Measurements from ENCODE around the gene HDAC7.

Gene HDAC7

DNA sequence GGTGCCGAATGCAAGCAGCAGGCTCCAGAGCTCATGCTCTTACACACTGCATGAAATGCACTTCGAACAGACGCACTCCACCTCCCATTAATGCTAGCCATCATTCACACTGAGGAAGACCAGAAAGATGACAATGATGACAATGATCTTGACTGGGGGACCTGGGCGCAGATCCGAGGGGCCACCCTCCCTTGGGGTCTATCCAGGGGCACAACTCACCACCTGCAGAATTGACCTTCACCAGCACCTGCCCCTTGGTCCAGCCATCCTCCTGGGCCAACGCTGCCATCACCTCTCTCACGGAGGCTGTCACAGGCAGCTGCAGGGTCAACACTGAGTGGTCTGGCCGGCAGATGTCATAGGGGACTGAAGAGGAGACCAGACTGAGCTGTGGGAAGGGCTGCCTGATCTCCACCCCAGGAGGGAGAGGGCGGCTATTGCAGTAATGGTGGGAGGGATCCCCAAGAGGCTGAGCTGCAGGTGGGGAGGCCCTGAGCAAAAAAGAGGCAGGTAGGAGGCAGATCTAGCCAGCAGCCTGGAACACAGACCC, 76.3 kb downstream of the HDAC7 start:
- no peak for DNase-seq

- DNase-seq: peak in 1 of 2 experiments; percentile 30
These were observed 77.4 kb downstream of the HDAC7 start for GRCh38 chr12:47742253-47742825.

- peak in 1 of 2 experiments; percentile 54 for DNase-seq
These were observed 78.4 kb downstream of the HDAC7 start for GRCh38 chr12:47741340-47741703.

DNA sequence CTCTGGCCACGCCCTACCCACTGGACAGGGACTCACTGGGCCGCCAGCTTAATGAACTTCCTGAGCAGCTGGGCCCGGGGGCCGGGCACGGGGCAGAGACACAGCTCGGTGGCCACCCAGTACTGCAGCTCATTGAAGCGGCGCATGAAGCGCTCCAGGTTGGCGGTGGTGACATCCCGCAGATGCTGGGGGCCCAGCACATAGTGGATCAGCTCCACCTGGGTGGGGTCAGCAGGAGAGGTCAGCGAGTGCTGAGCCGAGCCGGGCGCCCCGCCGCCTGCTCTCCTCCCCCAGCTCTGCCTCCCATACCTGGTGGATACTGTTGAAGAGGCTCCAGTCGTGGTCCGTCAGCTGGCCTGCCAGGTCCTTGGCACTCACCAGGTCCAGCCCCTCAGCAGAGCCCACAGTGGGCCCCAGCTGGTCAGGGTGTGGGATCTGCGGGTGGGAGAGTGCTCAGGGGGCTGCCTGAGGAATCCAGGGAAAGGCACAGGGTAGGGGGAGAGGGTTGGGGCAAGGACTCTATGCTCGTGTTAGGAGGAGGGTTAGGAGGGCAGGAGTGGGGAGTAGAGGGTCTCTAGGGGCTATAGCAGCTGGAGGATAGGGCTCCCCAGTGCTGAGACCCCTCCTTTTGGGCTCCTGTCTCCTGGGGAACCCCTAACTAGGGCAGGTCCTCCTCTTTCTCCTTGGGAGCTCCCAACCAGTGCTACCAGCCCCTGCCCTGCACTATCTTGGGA, 78.9 kb downstream of the HDAC7 start:
- no peak for DNase-seq

DNA sequence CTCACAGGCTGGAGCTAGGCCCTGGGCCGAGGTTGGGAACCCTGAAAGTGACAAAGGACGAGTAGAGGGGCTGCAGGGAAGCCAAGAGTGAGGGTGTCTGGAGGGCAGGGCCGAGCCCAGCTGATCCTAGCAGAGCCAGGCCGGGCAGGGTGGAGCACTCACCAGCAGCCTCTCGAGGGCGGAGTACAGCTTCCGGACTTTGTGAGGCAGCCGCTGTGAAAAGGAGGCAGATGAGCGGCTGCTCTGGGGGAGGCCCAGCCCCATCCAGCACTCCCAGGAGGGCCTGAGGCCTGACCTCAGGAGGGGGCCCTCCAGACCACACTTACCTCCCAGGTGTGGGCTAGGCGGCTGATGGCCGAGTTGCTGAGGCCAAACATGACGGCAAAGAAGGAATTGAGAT, 79.7 kb downstream of the HDAC7 start:
- DNase-seq: no peak

- no peak for DNase-seq
These were observed 80.4 kb downstream of the HDAC7 start for GRCh38 chr12:47739297-47739696.

DNA sequence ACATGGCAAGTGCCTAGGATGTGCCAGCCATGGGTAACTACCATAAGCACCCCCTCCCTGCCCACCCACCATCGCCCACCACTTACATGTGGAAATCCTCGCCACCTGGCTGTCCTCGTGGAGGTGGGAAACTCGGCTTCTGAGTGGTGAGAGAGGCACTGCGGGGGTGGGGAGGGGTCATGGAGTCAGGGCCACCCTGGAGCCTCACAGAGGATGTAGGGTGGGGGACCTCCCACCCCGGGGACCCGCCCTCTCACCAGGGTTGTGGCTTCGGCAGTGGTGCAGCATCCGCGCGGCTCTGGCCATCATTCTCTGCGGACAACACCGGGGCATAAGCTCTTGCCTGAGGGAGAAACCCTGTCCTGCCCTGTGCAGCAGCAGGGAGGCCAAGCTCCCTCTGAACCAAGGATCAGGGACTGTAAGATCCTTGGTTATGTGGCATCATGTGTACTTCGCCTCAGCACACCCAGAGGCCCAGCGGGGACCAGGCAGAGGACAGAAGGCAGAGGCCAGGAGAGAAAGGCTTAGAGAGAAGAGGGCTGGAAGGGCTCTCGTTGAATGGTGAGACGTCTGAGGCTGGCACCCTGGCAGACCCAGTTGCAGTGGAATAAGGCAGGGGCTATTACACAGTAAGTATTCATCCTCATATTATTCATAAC, 81.6 kb downstream of the HDAC7 start:
- no peak for DNase-seq

GRCh38 chr12:47736877-47737676, 82.6 kb downstream of the HDAC7 start:
- no peak for DNase-seq

DNA sequence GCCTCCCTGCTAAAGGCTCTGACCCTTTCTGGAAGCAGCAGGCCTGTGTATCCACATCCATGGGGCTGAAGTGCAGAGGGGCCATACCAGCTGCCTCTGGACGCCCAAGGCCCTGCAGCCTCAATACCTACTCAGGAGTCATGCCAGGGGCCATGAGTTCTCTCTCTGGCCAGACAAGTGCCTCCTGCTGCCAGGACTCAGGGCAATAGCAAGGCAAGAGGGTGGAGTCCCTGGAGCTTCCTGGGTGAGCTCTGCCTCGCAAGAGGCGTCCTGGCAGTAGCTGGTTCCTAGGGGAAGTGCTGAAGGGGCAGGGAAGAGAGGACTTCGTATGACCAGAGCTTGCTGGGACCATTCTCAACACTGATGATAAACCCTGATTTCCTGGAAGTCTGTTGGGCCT, 83.5 kb downstream of the HDAC7 start:
- no peak for DNase-seq

DNA sequence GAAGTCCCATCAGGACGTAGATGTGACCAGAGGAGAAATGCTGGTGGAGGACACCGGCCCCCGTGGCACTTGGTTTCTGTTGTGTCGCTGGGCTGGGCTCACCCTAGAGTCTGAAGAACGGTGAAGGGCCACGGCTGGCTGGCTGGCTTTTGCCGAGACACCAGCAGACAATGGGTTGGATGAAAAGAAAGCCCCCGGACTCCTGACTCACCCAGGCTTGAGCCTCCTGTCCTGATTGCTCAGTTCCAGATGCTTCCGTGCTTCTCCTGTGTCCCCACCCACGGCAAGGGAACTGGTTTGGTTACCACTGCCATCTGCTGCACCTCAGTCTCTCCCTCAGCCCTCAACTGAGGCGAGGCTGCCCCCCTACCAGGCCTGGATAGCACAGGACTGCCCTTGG, 84.1 kb downstream of the HDAC7 start:
- DNase-seq: no peak

DNA sequence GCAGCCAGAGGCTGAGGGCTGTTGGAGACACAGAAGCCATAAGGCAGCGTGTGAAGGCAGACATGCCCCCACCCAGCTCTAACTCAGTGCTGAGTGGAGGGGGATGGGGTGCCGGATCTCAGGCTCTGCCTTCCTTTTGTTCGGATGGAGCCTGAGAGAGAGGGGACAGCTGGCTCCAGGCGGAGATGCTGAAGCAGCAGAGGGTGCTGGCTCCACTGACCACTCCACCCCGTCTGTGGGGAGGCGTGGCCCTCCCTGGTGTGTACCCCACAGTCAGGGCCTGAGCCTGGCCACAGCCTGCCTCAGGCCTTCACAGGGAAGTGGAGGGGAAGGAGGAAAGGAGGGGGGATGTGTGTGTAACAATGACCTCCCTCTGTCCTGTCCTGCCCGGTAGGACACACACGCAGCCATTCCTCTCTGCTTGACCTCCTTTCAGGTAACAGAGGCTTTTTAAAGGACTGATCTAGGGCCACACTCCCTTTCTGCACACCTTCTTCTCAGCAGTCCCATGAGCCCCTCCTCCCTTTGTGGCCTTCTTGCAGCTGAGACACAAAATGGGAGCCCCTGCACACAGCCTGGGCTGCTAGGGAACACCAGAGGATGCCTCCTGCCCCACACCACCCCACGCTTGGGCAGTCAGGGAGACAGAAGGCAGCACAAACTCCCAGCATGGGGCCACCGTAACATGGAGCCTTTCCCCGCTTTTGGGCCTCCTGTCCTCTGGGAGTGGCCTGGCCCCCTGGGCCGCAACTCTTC, 84.8 kb downstream of the HDAC7 start:
- DNase-seq: no peak

- no peak for DNase-seq
These were observed 86.6 kb downstream of the HDAC7 start for GRCh38 chr12:47733142-47733541.

All from NCI-H446 (cell line).